Endothelial cell of umbilical vein (primary cell): ENCODE results near the gene HDHD5. TPM values are rescaled to one million over a fixed set of nuclear protein-coding genes. Genes with fewer than 3 reads are reported as not detected.

Experiments used
- BruUV-seq: library from RNA; stranded (reverse); fragments of 400-500 nt; replicated peaks from 2 replicates; lab custom pipeline; 2021; lab: Mats Ljungman, UMichigan
- CTCF ChIA-PET: fragments of 300-600, 350-600 bp; sonication (Branson Sonifier 250); formaldehyde crosslinking; loops from one replicate; lab custom pipeline; 2021; ENCODE audit warnings: antibody characterized with exemption, inconsistent platforms; lab: Charles Lee
- POLR2A ChIA-PET: fragments of 300-600, 350-600 bp; sonication (Branson Sonifier 250); formaldehyde crosslinking; loops from one replicate; lab custom pipeline; 2021; ENCODE audit warnings: antibody characterized with exemption, inconsistent platforms; lab: Charles Lee
- DNase-seq: peaks from one replicate; pipeline ENCODE4 v3.0.0-alpha.2; 2011; ENCODE audit warnings: low read depth, low spot score
- FAIRE-seq: peaks from 2 replicates; lab custom pipeline; 2011; peaks lifted over from hg19 to GRCh38; lab: Jason Lieb, UNC
- H2AFZ ChIP-seq: 2 replicates; pipeline ENCODE4 v1.6.0; 2012; ENCODE audit warnings: low read depth, low read length, control low read depth, inconsistent platforms
- H3K27ac ChIP-seq: 2 replicates; pipeline ENCODE4 v1.5.1; 2011; ENCODE audit warnings: low read depth, mild to moderate bottlenecking, control low read depth, low read length, moderate library complexity; ENCODE audit not compliant: insufficient read depth
- H3K27me3 ChIP-seq, 2 experiments: 2 replicates each; pipeline versions ENCODE4 v1.6.0 to v1.6.1; 2011; ENCODE audit warnings: low read length in 2 of 2, mixed read lengths in 1 of 2; ENCODE audit not compliant: control insufficient read depth in 2 of 2, insufficient read depth in 2 of 2
- H3K36me3 ChIP-seq, 2 experiments: 2 replicates in 1 of 2; 3 replicates in 1 of 2; pipeline ENCODE4 v1.5.1; 2011; ENCODE audit warnings: low read length in 2 of 2, mild to moderate bottlenecking in 1 of 2, moderate library complexity in 1 of 2; ENCODE audit not compliant: control insufficient read depth in 2 of 2, insufficient read depth in 2 of 2; ENCODE audit errors: extremely low read depth in 1 of 2
- H3K4me1 ChIP-seq: 3 replicates; pipeline ENCODE4 v1.5.1; 2011; ENCODE audit warnings: mild to moderate bottlenecking, low read length; ENCODE audit not compliant: control insufficient read depth, insufficient read depth; ENCODE audit errors: extremely low read depth
- H3K4me2 ChIP-seq: 2 replicates; pipeline ENCODE4 v1.6.1; 2011; ENCODE audit warnings: low read length, control low read depth, mixed read lengths; ENCODE audit not compliant: insufficient read depth
- H3K4me3 ChIP-seq, 3 experiments: fragments of 200-600 bp in 1 of 3; sonication (generic), shearing (Covaris generic) in 1 of 3; replicated peaks in 1 of 3; 2 replicates each; pipeline ENCODE4 v1.5.1; 2011 to 2016; ENCODE audit warnings: control low read depth in 3 of 3, low read length in 3 of 3, mild to moderate bottlenecking in 2 of 3, inconsistent platforms in 1 of 3, low read depth in 1 of 3, moderate library complexity in 1 of 3; ENCODE audit not compliant: insufficient read depth in 1 of 3
- H3K79me2 ChIP-seq: 2 replicates; pipeline ENCODE4 v1.6.0; 2012; ENCODE audit warnings: low read length, inconsistent platforms; ENCODE audit not compliant: control insufficient read depth, insufficient read depth
- H3K9ac ChIP-seq: replicated peaks from 2 replicates; pipeline ENCODE3; 2011; ENCODE audit warnings: low read length, control low read depth; ENCODE audit not compliant: insufficient read depth; ENCODE audit errors: extremely low read depth
- H3K9me1 ChIP-seq: replicated peaks from 3 replicates; pipeline ENCODE4 v1.6.0; 2011; ENCODE audit warnings: mild to moderate bottlenecking, low read length; ENCODE audit not compliant: control insufficient read depth, insufficient read depth; ENCODE audit errors: extremely low read depth
- H3K9me3 ChIP-seq: replicated peaks from 2 replicates; pipeline ENCODE4 v1.5.1; 2012; ENCODE audit warnings: low read length, inconsistent platforms; ENCODE audit not compliant: control insufficient read depth, insufficient read depth
- H4K20me1 ChIP-seq: replicated peaks from 2 replicates; pipeline ENCODE3; 2011; ENCODE audit warnings: mild to moderate bottlenecking, low read length; ENCODE audit not compliant: control insufficient read depth, insufficient read depth; ENCODE audit errors: extremely low read depth
- CTCF ChIP-seq, 2 donors: IDR thresholded peaks; 1 replicate in 1 of 2; 2 replicates in 1 of 2; pipeline ENCODE4 v1.5.1; 2011; ENCODE audit warnings: low read length in 2 of 2, mild to moderate bottlenecking in 2 of 2, moderate library complexity in 2 of 2, control low read depth in 1 of 2, inconsistent platforms in 1 of 2, low read depth in 1 of 2; ENCODE audit not compliant: insufficient read depth in 1 of 2; ENCODE audit errors: extremely low read depth in 1 of 2
- EZH2 ChIP-seq: IDR thresholded peaks from 2 replicates; pipeline ENCODE4 v1.6.1; 2012; ENCODE audit warnings: borderline replicate concordance, low read depth, mild to moderate bottlenecking, moderate library complexity, low read length, inconsistent platforms; ENCODE audit not compliant: severe bottlenecking
- FOS ChIP-seq: IDR thresholded peaks from 2 replicates; pipeline ENCODE4 v1.6.1; 2011; ENCODE audit warnings: mild to moderate bottlenecking, low read length, moderate library complexity, borderline replicate concordance; ENCODE audit not compliant: insufficient read depth
- GATA2 ChIP-seq: IDR thresholded peaks from 2 replicates; pipeline ENCODE4 v1.7.0; 2011; ENCODE audit warnings: low read depth, mild to moderate bottlenecking, moderate library complexity, mixed read lengths, low read length; ENCODE audit not compliant: insufficient read length, insufficient read depth
- JUN ChIP-seq: IDR thresholded peaks from 2 replicates; pipeline ENCODE4 v1.6.1; 2011; ENCODE audit warnings: borderline replicate concordance, low read depth; ENCODE audit not compliant: insufficient read length, insufficient read depth
- MAX ChIP-seq: IDR thresholded peaks from 2 replicates; pipeline ENCODE4 v1.6.1; 2011; ENCODE audit not compliant: insufficient read depth, insufficient read length
- MYC ChIP-seq: IDR thresholded peaks from one replicate; pipeline ENCODE4 v1.6.1; 2011; ENCODE audit warnings: mild to moderate bottlenecking, low read depth, low read length
- POLR2A ChIP-seq: IDR thresholded peaks from 2 replicates; pipeline ENCODE4 v1.6.1; 2012; ENCODE audit warnings: low read depth, mild to moderate bottlenecking, control low read depth, low read length
- POLR2AphosphoS5 ChIP-seq: IDR thresholded peaks from 2 replicates; pipeline ENCODE4 v1.6.1; 2012; ENCODE audit warnings: low read depth, mild to moderate bottlenecking, control low read depth, low read length, moderate library complexity; ENCODE audit not compliant: insufficient read depth
- dilution Hi-C: fragments of 300-500 bp; cut with MboI; formaldehyde crosslinking; loops from one replicate; pipeline ENCODE4 v1.15.0; 2019; ENCODE audit warnings: low sequenced_read_pairs; ENCODE audit not compliant: extremely low pct_ligation_motif_present
- intact Hi-C: fragments of 100-400 bp; cut with micrococcal nuclease; formaldehyde crosslinking; loops from one replicate; pipeline ENCODE4 v1.10.0; 2022
- polyA plus RNA-seq, 4 experiments: library from polyadenylated mRNA; depleted of rRNA in 3 of 4; stranded (reverse) in 3 of 4; unstranded in 1 of 4; fragments of >200 nt; gene quantifications; 2 replicates each; pipeline versions ENCODE4 v1.2.1 to v1.2.3, GENCODE V29; 2011 to 2012; ENCODE audit warnings: missing spikeins in 1 of 4
- total RNA-seq: library from RNA; stranded (reverse); gene quantifications from 2 replicates; pipeline ENCODE4 v1.2.3, GENCODE V29; 2021

Gene HDHD5
- total and polyA plus RNA-seq, 2 donors (not counting 3 experiments of a cell fraction or from before 2014, with no cell fraction given) = 28.1 to 54.1 TPM

- no peak for TF ChIP-seq JUN
- no peak for TF ChIP-seq EZH2
- TF ChIP-seq GATA2 = no peak
- no peak for TF ChIP-seq FOS
- TF ChIP-seq CTCF (IDR thresholded peaks at IDR 0.05; ENCODE audit: extremely low read depth in 1 of 2, insufficient read depth in 1 of 2, low read depth in 1 of 2, low read length in 2 of 2) = no peak
- no peak for TF ChIP-seq MAX
- TF ChIP-seq POLR2AphosphoS5 = no peak
- no peak for TF ChIP-seq POLR2A
- no peak for TF ChIP-seq MYC
- Histone ChIP-seq H3K27ac (no peak overlapping the region), H3K4me3 (no peak overlapping the region), H4K20me1 (peaks cover 4% of the 10 kb centered on the region), H3K27me3 (no peaks in the 10 kb centered on the region), H3K4me1 (peaks cover 11% of the 10 kb centered on the region), H3K36me3 (no peaks in the 10 kb centered on the region), H3K4me2 (no peak overlapping the region), H3K9me1 (no peaks in the 10 kb centered on the region), H3K9ac (no peak overlapping the region), H2AFZ (no peak overlapping the region), H3K79me2 (peaks cover 23% of the 10 kb centered on the region), H3K9me3 (no peaks in the 10 kb centered on the region)
- dilution Hi-C loops = no loop called here
- intact Hi-C loops = no loop called here
- CTCF ChIA-PET = no interaction called here
- FAIRE-seq (no peak), DNase-seq (no peak)
- no TSS peak for BruUV-seq
- POLR2A ChIA-PET = no interaction called here
These were observed 68.5 kb downstream of the HDHD5 start for GRCh38 chr22:17090550-17090949.

Other genes starting within 250 kb of the HDHD5 start
- gene GAB4, start 151.1 kb downstream of the HDHD5 start, total RNA-seq = not detected in 2 replicates
- gene GAB4, start 151.1 kb downstream of the HDHD5 start, polyA plus RNA-seq = not detected in 2 replicates
- 13.0 and 19.0 TPM in 2 replicates for gene IL17RA, start 74.3 kb downstream of the HDHD5 start, total RNA-seq
- gene IL17RA, start 74.3 kb downstream of the HDHD5 start, polyA plus RNA-seq = 19.3 and 22.9 TPM in 2 replicates
- 0.33 and 0.37 TPM in 2 replicates for gene TMEM121B, start 37.9 kb downstream of the HDHD5 start, total RNA-seq
- gene TMEM121B, start 37.9 kb downstream of the HDHD5 start, polyA plus RNA-seq = 0.18 and 0.21 TPM in 2 replicates
- 5.2 and 11.4 TPM in 2 replicates for gene ADA2, start 60.2 kb upstream of the HDHD5 start, total RNA-seq
- gene ADA2, start 60.2 kb upstream of the HDHD5 start, polyA plus RNA-seq = 11.0 and 11.8 TPM in 2 replicates
- gene CECR2, start 210.2 kb upstream of the HDHD5 start, total RNA-seq = 2.1 TPM in 1 of 2 replicates, not detected in the other
- 0.01 TPM in 1 of 2 replicates, not detected in the other for gene CECR2, start 210.2 kb upstream of the HDHD5 start, polyA plus RNA-seq